ENCODE measurements around the gene HTR6.

GRCh38 chr1:19621274-19621950, 43.3 kb upstream of the HTR6 start:
- no peak for TF ChIP-seq CTCF (conservative IDR thresholded peaks at IDR 0.05; ENCODE audit: low read depth, low read length)
- no peak for TF ChIP-seq EZH2 (IDR thresholded peaks at IDR 0.05; ENCODE audit: low read length, unreplicated experiment)
- no peak for TF ChIP-seq EZH2phosphoT487 (IDR thresholded peaks at IDR 0.05; ENCODE audit: borderline replicate concordance, low read length)
